ENCODE data around the gene C1orf35.
A peak's percentile ranks its signal among the peaks of the same experiment; 100 is the strongest.

The C1orf35 gene

DNA sequence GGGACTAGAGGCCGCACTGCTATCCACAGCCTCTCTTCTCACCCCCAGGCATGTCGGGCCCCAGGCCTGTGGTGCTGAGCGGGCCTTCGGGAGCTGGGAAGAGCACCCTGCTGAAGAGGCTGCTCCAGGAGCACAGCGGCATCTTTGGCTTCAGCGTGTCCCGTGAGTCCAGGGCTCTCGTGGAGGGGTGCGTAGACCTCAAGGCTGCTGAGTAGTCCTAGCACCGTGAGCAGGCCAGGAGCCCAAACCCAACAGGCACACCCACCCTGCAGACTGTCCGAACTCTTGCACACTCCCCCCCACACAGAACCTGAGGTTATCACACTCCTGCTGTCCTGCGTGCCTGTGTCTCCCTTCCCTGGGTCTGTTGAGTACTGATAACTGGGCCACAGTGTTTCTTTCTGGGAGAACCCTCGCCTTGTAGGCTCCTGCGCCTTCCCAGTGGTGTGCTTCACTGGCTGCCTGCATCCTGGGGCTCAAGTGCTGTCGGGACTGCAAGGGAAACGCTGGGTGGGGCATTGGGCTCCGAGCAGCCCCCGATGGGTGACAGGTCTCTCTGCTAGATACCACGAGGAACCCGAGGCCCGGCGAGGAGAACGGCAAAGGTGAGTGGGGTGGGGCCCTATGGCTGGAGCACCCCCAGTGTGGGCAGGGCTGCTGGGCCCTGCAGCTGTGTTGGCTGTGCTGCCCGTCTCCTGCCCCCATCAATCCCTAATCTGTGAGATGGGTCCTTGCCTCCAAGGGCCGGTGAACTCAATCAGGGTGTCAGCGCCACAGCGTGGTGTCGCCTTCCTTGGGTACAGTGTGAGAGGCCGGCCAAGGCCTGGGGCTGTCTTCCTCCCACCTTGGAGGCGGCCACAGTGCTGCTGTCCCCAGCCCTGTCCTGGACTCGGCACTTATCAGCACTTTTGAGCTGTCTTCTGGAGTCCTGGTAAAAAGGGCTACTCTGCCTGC is 42.6 kb upstream of the C1orf35 start:
- DNase-seq (ENCODE audit: low read depth), result no peak
- TF ChIP-seq CTCF (IDR thresholded peaks at IDR 0.05; ENCODE audit: insufficient read depth, low read depth, low read length, missing control alignments), result no peak
- no peak overlapping the region for H3K4me3 ChIP-seq (ENCODE audit: low read depth, low read length)

DNA sequence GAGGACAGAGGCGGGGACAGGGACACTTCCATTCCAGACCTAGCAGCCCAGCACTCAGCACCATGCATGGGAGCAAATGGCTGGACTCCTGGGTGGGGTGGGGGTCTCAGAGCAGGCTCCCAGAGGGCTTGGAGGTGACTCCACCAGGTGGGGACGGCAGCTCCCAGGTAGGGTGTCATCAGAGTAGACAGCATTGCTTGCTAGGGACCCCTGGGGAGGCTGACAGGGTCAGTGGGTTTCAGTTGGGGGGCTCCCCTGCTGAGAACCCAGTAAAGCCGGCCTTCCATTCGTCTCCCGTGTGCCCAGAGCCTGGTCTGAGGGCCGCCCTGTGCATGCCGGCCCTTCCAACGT is 41.8 kb upstream of the C1orf35 start:
- no peak overlapping the region for H3K4me3 ChIP-seq (ENCODE audit: low read depth, low read length)
- no peak for TF ChIP-seq CTCF (IDR thresholded peaks at IDR 0.05; ENCODE audit: insufficient read depth, low read depth, low read length, missing control alignments)
- no peak for DNase-seq (ENCODE audit: low read depth)

GRCh38 chr1:228144193-228144992 is 41.3 kb upstream of the C1orf35 start:
- TF ChIP-seq CTCF (IDR thresholded peaks at IDR 0.05; ENCODE audit: insufficient read depth, low read depth, low read length, missing control alignments), result no peak
- no peak overlapping the region for H3K4me3 ChIP-seq (ENCODE audit: low read depth, low read length)
- no peak for DNase-seq (ENCODE audit: low read depth)

DNA sequence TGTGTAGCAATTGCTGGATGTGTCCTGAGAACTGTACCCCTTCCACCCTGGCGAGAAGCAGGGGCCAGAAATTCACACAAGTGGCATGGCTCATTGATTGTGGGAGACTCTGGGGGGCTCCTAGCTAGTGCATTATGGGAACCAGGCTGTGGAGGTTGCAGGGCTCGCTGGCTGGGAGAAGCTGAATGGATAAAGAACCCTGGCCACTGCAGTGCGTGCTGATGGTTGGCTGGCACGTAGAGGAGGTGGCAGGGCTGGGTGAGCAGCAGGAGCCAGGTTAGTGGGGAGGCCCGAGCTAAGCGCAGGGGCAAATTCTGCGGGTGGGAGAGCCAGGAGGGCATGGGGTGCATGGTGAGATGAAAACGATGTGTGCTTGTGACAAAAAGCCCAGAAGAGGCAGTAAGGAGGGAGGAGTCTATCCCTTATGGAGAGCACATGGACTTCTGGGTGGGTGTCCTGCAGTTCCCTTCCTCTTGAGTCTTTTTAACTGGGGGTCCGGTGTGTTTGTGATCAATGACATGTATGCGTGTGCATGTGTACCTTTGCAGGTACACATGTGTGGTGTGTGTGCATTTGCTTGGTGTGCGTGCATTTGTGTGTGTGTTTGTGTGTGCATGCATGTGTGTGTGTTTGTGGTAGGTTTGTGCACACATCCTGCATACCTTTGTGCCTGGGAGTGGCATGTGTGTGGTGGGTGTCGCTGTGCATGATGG is 40.5 kb upstream of the C1orf35 start:
- TF ChIP-seq CTCF (IDR thresholded peaks at IDR 0.05; ENCODE audit: insufficient read depth, low read depth, low read length, missing control alignments), result no peak
- no peak overlapping the region for H3K4me3 ChIP-seq (ENCODE audit: low read depth, low read length)
- DNase-seq (ENCODE audit: low read depth), result no peak

DNA sequence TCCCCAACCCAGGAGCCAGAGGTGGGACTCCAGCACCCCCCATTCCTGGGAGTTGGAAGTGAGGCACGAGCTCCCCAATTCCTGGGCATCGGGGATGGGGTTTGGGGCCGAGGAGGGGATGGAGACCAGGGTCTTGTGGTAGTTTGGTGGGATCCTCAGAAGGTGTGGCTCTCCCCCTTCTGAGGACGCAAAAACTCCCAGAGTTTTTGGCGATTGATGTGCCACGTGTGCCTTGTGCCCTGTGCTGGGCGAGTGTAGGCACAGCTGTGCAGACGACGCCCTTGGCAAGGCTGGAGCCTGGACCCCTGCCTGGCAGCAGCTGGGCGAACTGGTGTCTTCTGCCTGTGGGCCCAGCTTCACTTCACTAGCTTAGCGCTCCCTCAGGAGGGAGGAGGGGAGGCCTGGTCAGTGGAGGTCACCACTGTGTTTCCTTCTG is 39.6 kb upstream of the C1orf35 start:
- TF ChIP-seq CTCF (IDR thresholded peaks at IDR 0.05; ENCODE audit: insufficient read depth, low read depth, low read length, missing control alignments), result no peak
- no peak overlapping the region for H3K4me3 ChIP-seq (ENCODE audit: low read depth, low read length)
- DNase-seq (ENCODE audit: low read depth), result no peak

- TF ChIP-seq CTCF (IDR thresholded peaks at IDR 0.05; ENCODE audit: insufficient read depth, low read depth, low read length, missing control alignments), result no peak
- peak overlapping the region; percentile 61 for H3K4me3 ChIP-seq (ENCODE audit: low read depth, low read length)
These were observed 39.1 kb upstream of the C1orf35 start for GRCh38 chr1:228142155-228142691.

More at GRCh38 chr1:228142155-228142691, 39.1 kb upstream of the C1orf35 start:
- no peak for DNase-seq (ENCODE audit: low read depth)
